ENCODE measurements around the gene ZFP90. TPM values are rescaled to one million over a fixed set of nuclear protein-coding genes. Genes with fewer than 3 reads are reported as not detected.
"Not testable (repeated sequence)": the region's sequence is repeated elsewhere in the genome, so short reads cannot be mapped to it uniquely, and the experiment has no call there.

ZFP90 gene
- total RNA-seq = 25.7 and 39.4 TPM in 2 replicates

DNA sequence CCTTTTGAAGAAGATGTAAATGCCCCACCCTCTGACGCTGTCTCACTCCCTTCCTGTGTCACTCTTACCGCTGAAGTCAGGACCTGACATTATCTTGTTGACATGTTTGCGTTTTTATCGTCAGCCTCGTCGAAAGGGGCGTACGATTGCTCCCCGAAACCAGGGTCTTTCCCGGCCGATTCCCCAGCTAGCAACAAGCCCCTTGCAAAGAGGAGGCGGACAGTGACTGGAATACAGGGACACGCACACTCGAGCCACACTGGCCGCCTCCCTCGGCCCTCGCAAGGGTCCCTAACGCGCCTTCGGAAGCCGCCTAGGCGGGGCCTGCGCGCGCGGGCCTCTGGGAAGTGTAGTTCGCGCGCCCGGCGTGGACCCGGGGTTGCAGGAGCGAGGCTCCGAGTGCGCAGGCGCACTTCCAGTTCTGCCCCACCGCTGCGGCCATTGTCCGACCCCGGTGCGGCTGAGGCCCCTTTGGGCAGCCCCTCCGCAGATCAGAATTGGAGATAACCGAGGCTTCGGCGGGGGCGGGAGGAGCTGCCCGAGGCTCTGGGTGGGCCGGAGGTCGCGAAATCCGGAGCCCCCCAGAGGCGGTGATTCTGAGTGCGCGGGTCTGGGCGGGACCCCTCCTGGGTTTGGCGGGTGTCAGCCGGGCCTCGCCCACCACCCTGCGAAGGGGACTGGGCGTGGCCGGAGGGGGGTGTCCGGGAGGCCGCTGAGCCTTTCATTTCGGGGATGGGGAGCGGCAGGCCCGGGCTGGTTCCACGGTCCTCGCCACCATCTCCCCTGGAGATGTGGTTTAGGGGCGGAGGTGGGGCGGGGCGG is at the start of gene ZFP90:
ZFP90 (plus strand) TSS at position 412 of the 822 bp plus-strand sequence. CDS start 502 bp downstream, outside the sequence.
- peak; percentile 50 for DNase-seq (ENCODE audit: low read depth)

DNA sequence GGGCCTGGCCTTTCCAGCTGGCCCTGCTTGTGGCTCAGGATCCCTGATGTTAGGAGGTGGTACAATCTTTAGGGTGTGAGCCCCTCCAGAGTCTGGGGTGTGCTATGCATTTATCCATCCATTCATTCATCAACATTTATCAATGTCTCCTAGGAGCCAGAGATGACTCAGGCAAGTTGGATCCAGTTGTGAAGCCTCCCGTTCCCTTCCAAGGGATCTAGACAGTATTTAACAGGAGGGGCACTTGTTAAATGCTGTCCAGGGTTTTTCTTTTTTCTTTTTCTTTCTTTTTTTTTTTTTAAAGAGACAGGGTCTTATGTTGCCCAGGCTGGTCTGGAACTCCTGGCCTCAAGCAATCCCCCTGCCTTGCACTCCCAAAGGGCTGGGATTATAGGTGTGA is 48.7 kb upstream of the ZFP90 start:
- DNase-seq (ENCODE audit: low read depth) = no peak

DNA sequence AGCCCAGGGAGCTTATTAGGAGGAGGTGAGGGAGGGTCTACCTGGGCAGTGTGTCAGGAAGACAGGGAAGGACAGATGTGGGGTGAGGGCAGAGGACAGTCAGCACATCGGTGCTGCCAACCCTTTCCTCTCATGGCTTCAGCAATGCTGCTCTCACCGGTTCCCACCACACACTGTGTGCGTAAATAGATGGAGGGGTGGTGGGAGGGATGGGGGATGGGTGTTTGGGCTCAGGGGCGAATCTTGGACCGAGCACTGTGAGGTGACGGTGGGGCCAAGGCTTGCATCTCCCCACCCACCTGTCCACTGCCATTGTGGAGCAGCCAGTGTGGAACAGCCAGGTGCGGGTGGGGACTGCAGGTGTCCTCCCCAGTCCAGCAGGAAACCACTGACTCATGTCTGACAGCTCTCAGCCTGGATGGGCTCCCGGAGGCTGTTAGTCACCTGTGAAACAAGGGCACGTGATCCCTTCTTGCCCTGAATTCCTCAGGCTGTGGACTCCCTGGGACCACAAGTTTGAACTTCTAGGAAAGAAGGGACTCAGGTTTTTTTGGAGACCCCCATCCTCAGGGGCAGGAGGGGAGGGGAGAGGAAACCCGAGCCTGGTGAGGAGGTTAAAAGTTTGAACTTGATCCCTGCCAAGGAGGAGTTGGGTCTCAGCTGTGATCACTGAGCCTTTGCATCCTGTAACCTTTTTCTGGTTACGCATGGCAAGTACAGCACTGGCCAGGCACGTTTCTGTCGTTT is 48.1 kb upstream of the ZFP90 start:
- peak; percentile 83 for DNase-seq (ENCODE audit: low read depth)

DNA sequence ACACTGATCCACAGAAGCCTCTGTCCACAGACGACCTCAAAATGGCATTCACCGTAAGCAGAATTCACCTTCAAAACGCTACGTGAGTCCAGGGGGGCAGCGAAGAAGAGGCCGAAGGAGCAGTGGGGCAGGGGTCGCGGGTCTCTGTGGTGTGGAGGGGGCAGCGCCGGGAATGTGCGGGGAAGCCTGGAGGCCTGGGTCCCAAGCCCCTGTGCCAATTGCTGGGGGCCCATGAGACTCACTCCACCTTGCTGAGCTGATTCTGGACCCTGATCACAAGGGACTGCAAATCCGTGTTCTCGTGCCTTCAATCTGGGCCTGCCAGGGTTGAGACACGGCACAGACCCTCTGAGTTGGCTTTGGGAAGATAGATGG is 47.5 kb upstream of the ZFP90 start:
- DNase-seq (ENCODE audit: low read depth) = no peak

DNA sequence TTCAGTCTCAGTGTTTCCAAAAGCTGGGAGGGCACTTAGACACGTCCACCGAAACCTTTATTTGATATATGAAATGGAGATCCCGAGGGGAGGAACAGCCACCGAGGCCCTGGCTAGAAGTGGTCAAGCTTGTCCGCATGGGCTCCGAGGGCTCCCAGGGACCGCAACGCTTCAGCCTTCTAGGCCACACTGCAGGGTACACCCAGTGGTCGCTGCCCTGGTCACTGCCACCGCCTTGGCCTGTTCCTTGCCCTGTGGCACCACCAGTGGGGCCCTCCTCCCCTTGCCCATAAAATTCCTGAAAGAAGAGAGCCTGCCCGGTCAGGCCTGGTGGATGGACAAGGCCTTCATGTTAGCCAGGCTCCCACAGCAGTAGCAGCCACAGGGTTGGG is 46.9 kb upstream of the ZFP90 start:
- no peak for DNase-seq (ENCODE audit: low read depth)

DNA sequence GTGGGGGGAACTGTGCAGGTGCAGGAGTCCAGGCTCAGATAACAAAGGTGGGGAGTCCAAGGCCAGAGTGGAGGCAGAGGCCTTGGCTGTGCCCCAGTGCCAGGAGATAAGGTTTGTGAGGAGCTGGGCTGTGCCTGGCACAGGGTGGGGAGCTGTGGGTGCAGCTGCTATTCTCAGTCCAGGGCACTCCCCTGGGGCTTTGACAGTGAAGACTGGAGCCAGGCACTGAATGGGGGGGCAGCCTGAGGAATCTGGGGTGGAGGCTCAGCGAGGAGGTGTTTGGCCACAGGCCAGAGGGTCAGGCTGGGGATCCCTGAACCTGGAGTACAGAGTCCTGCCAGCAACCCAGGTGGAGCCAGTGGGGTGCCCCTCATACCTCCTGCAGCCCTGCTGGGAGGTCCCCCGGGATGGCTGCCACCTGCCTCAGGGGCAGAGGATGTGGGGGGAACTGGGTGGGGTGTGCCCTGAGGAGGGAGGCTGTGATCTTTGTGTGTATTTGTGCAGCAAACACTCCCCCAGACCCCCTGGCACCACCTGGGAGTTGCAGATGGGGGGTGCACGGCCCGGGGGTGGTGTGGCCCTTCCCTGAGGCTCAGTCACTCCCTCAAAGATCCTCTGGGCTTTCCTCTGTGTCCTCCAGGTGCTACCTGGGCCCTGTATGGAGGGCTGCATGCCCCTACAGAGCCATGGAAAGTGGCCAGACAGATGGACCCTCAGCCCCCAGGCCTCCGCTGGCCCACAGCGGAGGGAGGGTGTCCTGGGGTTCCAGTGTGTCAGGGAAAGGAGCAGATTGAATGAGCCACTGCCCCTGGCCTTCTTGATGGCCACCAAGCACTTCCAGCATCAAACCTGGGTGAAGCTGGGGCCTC is 46.3 kb upstream of the ZFP90 start:
- DNase-seq (ENCODE audit: low read depth) = no peak

DNA sequence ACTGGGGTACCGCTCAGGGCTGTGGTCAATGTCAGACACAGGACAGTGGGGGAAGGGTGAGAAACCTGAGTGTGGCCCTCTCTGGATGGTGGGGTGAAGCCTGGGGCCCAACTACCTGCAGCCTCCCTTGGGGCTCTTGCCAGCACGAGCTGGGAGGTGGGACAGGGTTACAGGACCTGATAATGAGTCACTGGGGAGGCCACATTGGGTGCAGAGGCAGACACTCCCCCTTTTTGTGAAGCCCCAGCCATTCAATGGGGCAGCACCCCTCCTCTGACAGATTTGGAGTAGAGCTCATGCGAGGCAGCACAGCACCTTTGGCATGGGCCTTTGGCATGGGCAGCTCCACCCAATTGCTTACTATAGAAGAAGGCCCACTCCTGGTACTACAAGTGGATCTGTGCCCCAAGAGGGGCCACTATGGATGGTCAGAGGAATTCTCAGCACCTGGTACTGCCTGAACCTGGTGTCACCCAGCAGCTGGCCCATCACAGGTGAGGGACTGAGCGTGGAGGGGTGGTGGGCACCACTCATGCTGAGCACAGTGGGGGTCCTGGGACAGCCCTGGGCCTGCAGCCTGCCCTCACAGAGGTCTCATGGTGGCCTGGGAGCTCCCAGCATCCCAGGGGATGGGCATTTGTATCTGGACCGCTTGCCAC is 45.5 kb upstream of the ZFP90 start:
- DNase-seq (ENCODE audit: low read depth) = no peak

DNA sequence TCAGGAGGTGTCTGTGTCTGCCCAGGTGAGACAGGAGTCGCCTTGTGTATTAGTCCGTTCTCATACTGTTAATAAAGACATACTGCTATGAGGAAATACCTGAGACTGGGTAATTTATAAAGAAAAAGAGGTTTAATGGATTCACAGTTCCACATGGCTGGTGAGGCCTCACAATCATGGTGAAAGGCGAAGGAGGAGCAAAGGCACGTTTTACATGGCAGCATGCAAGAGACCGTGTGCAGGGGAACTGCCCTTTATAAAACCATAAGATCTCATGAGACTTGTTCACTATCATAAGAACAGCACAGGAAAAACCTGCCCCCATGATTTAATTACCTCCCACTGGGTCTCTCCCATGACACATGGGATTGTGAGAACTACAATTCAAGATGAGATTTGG is 44.8 kb upstream of the ZFP90 start:
- not testable (repeated sequence) for DNase-seq (ENCODE audit: low read depth)

DNA sequence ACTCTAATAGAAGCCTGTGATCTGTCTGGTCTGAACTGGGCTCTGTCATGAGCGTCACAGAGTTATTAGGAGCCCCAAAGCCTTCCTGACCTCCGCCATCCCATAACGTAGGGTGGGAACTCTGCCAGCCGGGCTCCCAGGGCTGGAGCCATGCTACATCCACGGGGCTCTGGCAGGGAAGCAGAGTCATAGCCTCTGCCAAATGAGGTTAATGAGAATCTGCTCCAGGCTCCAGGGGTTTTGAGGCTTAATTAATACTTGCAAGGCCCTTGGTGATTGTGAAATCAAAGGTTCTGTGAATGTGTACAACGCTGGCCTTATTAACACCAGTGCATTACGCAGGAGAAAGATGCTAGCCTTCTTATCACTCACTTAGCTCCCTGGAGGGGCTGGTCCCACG is 42.4 kb upstream of the ZFP90 start:
- DNase-seq (ENCODE audit: low read depth) = peak; percentile 5

DNA sequence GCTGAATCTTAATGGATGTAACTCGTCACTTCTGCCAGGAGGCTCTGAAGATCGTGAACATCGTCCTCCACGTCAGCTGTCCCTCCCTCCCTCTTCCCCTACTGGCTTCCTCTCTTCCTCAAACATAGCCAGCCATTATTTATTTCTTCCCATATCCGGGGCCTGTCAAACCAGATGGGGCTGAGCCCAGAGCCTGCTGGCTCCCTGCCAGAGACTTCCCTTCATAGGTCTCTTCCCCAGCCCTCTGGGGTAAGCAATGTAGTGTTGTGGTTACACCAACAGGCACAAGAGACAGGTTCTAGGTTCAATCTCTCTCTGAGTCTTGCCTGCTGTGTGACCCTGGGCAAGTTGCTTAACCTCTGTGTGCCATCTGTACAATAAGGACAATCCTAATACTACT is 40.1 kb upstream of the ZFP90 start:
- DNase-seq (ENCODE audit: low read depth) = no peak

DNA sequence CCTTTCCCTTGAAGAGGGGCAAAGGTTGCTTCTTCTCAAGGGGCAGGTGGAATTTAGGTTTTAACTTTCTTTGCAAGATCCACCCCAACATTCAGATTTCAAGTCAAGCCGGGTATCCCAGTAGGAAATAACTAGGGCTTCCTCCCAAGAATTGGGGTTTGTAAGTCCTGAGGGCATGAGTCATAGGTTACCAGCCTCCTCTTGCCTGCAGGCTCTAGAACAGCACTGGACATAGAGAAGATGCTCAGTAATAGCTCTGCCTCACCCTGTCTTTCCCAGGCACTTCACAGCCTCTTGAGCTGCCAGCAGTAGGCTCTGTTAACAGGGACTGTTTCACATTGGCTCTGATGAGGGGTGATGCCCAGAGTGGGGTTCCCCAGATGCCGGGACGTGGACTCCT is 35.8 kb upstream of the ZFP90 start:
- no peak for DNase-seq (ENCODE audit: low read depth)

DNA sequence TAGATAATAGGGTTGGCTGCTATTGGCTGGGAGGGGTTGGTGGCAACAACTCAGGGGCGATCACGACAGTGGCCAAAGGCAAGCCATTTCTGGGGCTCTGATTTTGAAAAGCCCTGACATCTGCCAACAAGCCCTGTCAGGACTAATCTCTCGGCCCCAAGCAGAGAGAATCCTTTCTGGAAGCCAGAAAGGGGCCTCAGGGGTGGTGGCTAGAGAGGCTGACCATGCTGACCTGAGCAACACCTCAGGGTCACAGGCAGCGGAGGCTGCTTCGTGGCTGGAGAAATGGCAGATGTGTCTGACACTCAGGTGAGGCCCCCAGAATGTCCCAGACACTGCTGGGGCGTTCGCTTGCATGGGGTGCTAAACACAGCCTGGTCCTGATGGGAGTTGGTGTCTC is 35.0 kb upstream of the ZFP90 start:
- DNase-seq (ENCODE audit: low read depth) = no peak

DNA sequence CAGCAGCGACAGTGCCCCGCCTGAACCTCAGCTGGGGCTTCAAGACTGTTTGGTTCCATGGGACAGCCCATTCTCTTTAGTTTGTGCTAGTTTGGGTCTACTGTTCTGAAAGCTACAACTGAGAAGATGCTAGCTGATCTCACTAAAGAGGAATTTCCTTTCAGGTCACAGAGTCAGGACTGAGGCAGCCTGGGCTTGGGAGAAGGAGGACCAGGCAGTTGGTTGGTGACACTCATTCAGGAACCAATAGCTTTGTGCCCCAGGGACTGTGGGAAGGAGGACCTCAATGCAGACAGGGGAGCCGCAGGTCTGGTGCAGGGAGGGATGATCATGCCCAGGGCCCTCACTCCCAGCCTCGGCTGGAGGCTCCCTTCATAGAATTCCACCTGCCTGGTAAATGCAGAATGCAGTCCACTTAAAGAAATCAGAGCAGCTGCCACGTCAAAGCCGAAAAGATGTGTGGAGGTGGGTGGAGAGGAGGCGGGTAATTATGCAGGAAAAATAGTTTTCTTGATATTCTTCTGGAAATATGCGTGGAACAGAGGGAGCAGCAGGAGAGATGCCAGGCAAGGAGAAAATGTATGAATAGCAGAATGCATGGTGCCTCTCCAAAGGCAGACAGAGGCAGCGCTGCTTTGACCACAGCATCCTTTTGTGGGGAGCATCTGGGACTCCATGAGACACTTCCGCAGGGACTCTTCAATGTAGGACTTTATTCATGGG is 32.6 kb upstream of the ZFP90 start:
- no peak for DNase-seq (ENCODE audit: low read depth)

DNA sequence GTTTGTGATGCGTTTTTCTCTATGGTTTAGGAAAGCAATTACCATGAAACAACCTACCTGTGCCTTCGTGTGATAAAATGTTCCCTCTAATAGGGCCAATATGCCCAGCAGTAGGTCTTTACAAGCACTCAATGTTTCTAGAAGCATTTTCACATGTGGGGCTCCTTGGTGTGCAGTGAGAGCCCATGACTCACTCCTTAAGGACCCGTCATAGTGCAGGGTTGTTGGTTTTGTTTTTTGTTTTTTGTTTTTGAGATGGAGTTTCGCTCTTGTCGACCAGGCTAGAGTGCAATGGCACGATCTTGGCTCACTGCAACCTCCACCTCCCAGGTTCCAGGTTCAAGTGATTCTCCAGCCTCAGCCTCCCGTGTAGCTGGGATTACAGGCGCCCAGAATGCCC is 31.1 kb upstream of the ZFP90 start:
- DNase-seq (ENCODE audit: low read depth) = no peak

DNA sequence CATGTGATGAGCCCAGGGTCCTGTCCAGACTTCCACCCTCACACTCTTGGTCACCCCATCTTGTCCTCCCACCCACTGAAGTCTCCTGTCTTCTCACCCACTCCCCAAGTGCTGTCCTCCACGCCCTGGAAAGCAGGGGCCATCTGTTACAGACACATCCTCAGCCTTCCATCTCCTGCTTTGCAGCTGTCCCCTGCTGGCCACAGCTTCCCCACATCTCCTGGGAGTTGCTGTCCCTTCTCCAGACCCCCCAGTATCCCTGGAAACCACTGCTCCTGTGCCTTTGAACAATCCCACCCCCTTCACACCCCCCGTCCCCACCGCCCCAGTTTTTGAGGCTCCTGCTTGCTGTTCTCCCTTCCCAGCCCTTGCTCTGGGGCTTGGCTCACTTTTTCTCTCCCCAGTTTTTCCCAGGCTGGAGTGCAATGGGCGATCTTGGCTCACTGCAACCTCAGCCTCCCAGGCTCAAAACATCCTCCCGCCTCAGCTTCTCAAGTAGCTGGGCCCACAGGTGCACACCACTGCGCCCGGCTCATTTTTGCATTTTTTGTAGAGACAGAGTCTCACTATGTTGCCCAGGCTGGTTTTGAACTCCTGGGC is 30.4 kb upstream of the ZFP90 start:
- DNase-seq (ENCODE audit: low read depth) = no peak

DNA sequence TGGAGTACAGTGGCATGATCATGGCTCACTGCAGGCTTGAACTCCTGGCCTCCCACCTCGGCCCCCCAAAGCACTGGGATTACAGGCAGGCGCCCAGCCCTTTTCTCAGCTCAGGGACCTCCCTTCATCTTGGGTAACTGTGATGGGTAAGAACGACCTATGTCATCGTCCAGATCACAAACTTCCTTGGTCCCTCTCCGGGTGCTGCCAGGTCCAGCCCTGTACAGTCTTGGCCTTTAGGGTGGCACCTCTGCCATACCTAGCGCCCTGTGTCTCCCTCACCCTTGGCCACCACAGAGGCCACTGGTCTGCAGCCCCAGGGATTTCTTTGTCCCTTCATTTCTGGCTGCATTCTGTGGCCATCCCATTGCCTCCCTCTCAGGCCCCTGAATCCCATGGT is 29.7 kb upstream of the ZFP90 start:
- no peak for DNase-seq (ENCODE audit: low read depth)

DNA sequence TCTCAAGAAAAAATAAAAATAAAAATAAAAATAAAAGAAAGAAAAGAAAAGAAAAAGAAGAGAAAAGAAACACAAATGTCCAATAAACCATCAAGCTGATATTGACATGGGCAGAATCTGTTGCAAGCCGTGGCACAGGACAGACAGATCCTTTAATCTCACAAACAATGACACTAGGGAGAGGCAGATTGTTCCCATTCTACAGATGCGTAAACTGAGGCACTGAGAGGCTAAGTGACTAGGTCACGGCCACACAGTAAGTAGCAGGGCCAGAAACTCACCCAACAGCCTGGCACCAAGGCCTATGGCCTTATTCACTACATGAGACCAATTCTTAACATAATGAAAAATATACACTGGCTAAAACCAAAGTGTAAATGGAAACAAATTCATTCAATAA is 28.3 kb upstream of the ZFP90 start:
- no peak for DNase-seq (ENCODE audit: low read depth)

DNA sequence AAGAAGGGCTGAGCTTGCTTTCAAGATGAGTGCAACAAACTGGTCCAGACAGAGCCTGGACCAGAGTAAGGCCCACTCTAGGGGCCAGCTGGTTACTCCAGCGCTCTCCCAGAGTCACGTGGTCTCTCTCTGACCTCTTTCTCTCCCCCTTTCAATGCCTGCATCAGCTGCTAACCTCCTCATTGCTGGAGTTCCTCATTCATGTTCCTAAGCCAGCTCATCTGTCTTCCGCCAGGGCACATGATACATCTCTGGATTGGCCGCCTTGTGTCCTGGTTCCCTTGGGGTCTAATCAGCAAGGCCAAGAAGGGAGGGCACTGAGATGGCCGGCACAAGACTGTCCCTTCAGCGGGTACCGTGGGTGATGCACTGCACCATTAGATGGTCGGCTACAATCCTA is 26.9 kb upstream of the ZFP90 start:
- no peak for DNase-seq (ENCODE audit: low read depth)

DNA sequence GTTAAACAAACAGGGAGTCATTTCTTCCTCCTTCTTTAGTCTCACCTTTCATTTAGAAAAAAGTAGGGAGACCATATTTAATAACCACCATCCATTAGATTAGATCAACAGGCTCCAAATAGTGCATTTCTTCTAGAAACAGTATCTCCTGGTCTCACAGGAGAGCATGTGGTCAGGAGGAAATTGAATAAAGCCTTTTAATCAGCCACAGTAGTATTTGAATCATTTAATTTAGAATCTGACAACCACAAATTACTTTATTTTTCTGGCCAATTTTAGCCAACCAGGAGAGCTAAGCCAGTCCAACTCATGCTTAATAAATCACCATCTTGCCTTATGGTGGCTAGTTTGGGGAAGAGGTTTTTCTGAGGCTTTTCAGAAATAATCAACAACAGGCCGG is 26.3 kb upstream of the ZFP90 start:
- no peak for DNase-seq (ENCODE audit: low read depth)

DNA sequence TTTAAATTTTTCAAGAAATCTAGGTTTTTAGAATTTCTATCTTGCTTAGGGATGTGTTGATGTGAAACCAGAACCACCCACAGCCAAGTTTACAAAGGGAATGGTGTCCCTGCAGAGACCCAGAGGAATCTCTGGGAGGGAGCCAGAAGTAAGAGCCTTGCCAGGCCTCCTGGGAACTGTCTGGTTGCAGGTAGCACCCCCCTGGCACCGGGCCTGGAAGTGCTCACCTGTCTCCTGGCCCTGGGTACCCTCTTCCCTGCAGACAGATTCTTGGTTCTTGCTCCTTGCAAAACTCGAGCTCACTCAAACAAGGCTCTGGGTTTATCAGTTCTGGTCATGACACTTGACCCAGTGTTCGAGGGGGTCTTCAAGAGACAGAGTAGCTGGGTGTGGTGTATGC is 24.6 kb upstream of the ZFP90 start:
- DNase-seq (ENCODE audit: low read depth) = no peak
